Prostate gland (tissue), 2 donors: ENCODE data around the gene DICER1. TPM values are rescaled to one million over a fixed set of nuclear protein-coding genes. Genes with fewer than 3 reads are reported as not detected.

Experiments
- DNase-seq: peaks from one replicate; pipeline ENCODE4 v3.0.0-alpha.2; 2019; ENCODE audit warnings: low spot score
- H3K27ac ChIP-seq, 2 donors: fragments of 200-600 bp; sonication (generic); 2 replicates each; pipeline ENCODE4 v1.5.1; 2017 to 2019
- H3K27me3 ChIP-seq: fragments of 200-600 bp; sonication (generic); replicated peaks from 2 replicates; pipeline ENCODE4 v1.5.1; 2019; ENCODE audit not compliant: insufficient read depth
- H3K36me3 ChIP-seq, 2 donors: fragments of 200-600 bp; sonication (generic); 1 replicate in 1 of 2; 2 replicates in 1 of 2; pipeline versions ENCODE4 v1.5.1 to v1.8.1; 2017 to 2019
- H3K4me1 ChIP-seq: fragments of 200-600 bp; sonication (generic); replicated peaks from 2 replicates; pipeline ENCODE4 v1.5.1; 2019
- H3K4me3 ChIP-seq, 2 donors: fragments of 200-600 bp; sonication (generic); 2 replicates each; pipeline ENCODE4 v1.5.1; 2017 to 2019
- H3K9me3 ChIP-seq: fragments of 200-600 bp; sonication (generic); 2 replicates; pipeline ENCODE4 v1.5.1; 2017
- POLR2A ChIP-seq: fragments of 450-650 bp; IDR thresholded peaks from one replicate; pipeline ENCODE4 v1.6.1; 2016; ENCODE audit warnings: antibody characterized with exemption, mild to moderate bottlenecking
- POLR2AphosphoS5 ChIP-seq: sonication (generic); formaldehyde crosslinking; IDR thresholded peaks from one replicate; pipeline ENCODE4 v1.6.1; 2017; ENCODE audit warnings: antibody characterized with exemption
- WGBS: methylation state at CpG from one replicate; pipeline ENCODE4 v1.1.5; 2018; 5-methylcytosine and 5-hydroxymethylcytosine counted together
- intact Hi-C: fragments of 100-400 bp; cut with DNase I; formaldehyde crosslinking; loops from one replicate; pipeline ENCODE4 v1.14.2; 2022
- total RNA-seq, 2 donors: library from RNA; depleted of rRNA; stranded (reverse); fragments of >200 nt; gene quantifications; one replicate each; pipeline ENCODE4 v1.1.0, GENCODE V29; 2016
- TF ChIP-seq, protein P1 (sequence below), 4 experiments: fragments of 200-600 bp in 2 of 4; fragments of 450-650 bp in 2 of 4; sonication (generic) in 2 of 4; IDR thresholded peaks; 1 replicate in 3 of 4; 2 replicates in 1 of 4; pipeline ENCODE4 v1.5.1; 2016 to 2019; ENCODE audit warnings: antibody characterized with exemption in 4 of 4, mild to moderate bottlenecking in 2 of 4, moderate library complexity in 2 of 4

DICER1 gene
- total RNA-seq, 2 donors from 2014 or later: 25.4 to 86.3 TPM

DNA sequence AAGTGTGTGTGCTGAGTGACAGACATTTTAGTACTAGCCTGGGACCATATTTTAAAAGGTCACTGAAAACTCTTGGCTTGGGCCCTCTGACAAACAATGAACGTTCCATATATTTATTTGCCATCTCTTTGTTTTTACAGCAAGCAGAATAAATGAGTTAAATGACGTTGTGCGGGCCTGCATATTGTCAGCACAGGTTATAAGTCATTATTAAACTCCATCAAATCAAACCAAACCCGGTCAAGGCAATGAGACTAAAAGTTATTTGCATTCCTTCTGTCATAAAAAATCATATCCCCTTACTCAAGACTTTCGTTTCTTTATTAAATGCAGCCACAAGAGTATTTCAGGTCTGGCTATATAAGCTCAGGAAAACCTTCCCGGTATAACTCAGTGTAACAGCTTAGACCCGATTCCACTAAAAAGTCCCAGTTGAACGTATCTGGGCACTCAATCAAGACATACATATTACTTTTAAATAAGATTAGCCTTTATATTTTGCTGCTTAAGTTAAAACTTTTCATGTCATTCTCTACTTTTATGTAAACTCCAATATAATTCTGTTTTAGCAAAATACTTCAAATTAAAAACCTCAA lies 84.9 kb downstream of the DICER1 start:
- no peak for DNase-seq

DNA sequence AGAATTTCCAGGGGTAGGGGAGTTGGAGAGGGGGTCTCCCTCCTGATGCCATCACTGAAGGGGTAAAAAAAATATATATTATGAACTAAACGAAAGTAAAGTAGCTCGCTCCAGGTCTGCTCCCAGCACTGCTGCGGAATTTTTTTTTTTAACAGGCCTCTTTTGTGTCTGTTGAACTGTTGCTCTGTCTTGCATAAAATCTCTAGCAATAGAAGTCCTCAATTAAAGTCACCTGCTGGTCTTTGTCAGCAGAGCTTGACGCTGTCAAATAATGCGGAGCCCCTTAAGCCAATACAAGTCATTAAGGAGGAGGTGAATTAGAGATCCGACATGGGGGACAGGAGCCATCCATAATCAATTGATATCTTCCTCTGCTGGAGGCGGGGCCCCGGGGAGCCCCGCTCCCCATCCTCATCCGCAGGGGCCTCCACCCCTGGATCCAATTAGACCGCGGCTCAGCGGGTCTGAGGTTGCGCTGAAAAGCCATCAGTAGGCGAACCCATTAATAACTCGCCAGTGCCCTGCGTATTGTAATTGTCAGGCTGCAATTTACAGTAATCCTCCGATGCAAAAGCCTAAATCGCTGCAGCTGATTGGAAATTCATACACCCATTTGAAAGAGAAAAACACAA lies 85.6 kb downstream of the DICER1 start:
- Histone ChIP-seq H3K36me3 (no peaks in the 10 kb centered on the region), H3K9me3 (no peaks in the 10 kb centered on the region), H3K4me1 (no peaks in the 10 kb centered on the region), H3K27me3 (no peaks in the 10 kb centered on the region), H3K4me3 (no peak overlapping the region), H3K27ac (no peak overlapping the region)
- intact Hi-C loops: no loop called here
- 86% methylated on average over 19 of the region's 19 CpGs for WGBS
- TF ChIP-seq POLR2A (no peak), POLR2AphosphoS5 (no peak)
- TF ChIP-seq, protein P1, sequence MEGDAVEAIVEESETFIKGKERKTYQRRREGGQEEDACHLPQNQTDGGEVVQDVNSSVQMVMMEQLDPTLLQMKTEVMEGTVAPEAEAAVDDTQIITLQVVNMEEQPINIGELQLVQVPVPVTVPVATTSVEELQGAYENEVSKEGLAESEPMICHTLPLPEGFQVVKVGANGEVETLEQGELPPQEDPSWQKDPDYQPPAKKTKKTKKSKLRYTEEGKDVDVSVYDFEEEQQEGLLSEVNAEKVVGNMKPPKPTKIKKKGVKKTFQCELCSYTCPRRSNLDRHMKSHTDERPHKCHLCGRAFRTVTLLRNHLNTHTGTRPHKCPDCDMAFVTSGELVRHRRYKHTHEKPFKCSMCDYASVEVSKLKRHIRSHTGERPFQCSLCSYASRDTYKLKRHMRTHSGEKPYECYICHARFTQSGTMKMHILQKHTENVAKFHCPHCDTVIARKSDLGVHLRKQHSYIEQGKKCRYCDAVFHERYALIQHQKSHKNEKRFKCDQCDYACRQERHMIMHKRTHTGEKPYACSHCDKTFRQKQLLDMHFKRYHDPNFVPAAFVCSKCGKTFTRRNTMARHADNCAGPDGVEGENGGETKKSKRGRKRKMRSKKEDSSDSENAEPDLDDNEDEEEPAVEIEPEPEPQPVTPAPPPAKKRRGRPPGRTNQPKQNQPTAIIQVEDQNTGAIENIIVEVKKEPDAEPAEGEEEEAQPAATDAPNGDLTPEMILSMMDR (IDR thresholded peaks at IDR 0.05): no peak
- DNase-seq: no peak

More for the DNA sequence above, 84.9 kb downstream of the DICER1 start:
- H3K36me3 ChIP-seq: no peaks in the 10 kb centered on the region
- H3K4me1 ChIP-seq: no peaks in the 10 kb centered on the region
- no peaks in the 10 kb centered on the region for H3K27me3 ChIP-seq
- no peaks in the 10 kb centered on the region for H3K9me3 ChIP-seq
- no peak for TF ChIP-seq POLR2A
- TF ChIP-seq, protein P1 (IDR thresholded peaks at IDR 0.05): no peak
- TF ChIP-seq POLR2AphosphoS5: no peak
- intact Hi-C loops: no loop called here
- H3K27ac ChIP-seq: no peak overlapping the region
- WGBS: 61% methylated on average over 8 of the region's 8 CpGs
- no peak overlapping the region for H3K4me3 ChIP-seq

DNA sequence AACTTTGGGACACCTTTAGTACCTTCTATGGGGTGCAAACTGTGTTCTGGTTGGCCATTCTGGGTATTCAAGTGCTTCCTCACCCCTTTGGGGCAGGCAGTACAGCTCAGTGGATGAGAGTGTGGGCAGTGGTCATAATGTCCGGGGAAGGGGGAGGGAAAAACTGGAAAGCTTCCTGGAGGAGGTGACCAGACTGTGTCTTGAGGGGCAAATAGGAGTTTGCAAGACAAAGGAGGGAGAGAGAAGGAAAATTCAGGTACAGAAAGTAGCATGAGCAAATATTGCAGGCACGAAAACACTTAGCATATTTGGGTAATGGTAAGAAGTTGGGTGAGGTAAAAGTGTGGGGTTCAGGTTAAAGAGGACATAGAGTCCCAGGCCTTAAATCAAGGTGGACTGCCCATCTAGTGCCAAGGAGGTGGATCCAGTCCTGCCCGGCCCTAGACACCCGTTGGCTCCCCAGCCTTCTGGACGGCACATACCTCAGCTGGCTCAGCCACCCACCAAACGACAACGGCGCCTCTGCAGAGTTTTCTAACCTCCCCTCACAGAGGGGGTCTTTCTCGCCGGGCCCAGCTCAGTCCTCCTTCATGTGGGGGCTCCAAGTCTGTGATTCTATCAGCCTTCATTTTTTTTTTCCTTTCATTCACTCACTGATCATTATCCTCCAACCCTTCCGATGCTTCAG lies 86.4 kb downstream of the DICER1 start:
- 71% methylated on average over 11 of the region's 11 CpGs for WGBS
- H3K36me3 ChIP-seq: no peaks in the 10 kb centered on the region
- no peaks in the 10 kb centered on the region for H3K9me3 ChIP-seq
- intact Hi-C loops: no loop called here
- no peak overlapping the region for H3K4me3 ChIP-seq
- TF ChIP-seq POLR2AphosphoS5 (no peak), POLR2A (no peak)
- TF ChIP-seq, protein P1 (IDR thresholded peaks at IDR 0.05): no peak
- no peak overlapping the region for H3K27ac ChIP-seq
- H3K4me1 ChIP-seq: no peaks in the 10 kb centered on the region
- no peaks in the 10 kb centered on the region for H3K27me3 ChIP-seq
- DNase-seq: no peak

DNA sequence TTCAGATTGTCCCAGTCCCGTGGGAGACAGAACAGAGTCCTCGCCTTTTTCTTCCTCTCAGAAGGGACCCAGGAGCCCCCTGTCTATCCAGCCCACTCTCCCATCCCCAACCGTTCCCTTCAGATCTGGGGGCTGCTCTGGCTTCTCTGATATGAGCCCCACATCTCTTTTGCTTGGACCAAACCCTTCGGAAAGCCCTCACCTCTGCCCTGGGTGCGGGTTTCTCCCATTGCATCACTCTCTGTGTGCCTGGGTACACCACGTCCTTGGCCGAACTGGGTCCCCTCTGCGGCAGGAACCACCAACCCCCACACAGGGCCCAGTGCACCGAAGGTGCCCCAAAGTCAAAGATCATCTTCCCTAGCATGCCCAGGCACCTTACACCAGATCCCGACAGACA lies 87.8 kb downstream of the DICER1 start:
- intact Hi-C loops: no loop called here
- DNase-seq: no peak
- Histone ChIP-seq H3K4me1 (no peaks in the 10 kb centered on the region), H3K9me3 (no peaks in the 10 kb centered on the region), H3K36me3 (no peaks in the 10 kb centered on the region), H3K4me3 (no peak overlapping the region), H3K27me3 (no peaks in the 10 kb centered on the region), H3K27ac (no peak overlapping the region)
- WGBS: 93% methylated on average over 10 of the region's 10 CpGs
- TF ChIP-seq POLR2AphosphoS5 (no peak), POLR2A (no peak)
- TF ChIP-seq, protein P1 (IDR thresholded peaks at IDR 0.05): no peak
